Measurements from ENCODE around the gene ANKFY1.

The ANKFY1 gene

DNA sequence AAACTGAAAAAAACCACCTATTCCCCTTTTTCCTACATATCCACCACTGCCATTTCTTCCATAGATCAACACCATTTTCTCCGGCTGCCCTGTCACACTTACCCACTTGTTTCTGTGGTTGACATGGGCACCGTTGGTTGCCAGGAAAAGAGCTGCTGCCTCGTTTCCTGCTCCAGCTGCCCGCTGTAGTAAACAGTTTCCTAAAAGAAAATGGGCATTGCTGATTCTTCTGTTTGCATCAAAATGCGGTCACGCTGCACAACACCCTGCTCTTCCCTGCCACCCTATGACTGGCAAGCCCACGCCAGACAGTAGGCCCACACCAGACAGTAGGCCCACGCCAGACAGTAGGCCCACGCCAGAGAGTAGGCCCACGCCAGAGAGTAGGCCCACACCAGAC lies 74.5 kb downstream of the ANKFY1 start:
- TF ChIP-seq, protein P1, sequence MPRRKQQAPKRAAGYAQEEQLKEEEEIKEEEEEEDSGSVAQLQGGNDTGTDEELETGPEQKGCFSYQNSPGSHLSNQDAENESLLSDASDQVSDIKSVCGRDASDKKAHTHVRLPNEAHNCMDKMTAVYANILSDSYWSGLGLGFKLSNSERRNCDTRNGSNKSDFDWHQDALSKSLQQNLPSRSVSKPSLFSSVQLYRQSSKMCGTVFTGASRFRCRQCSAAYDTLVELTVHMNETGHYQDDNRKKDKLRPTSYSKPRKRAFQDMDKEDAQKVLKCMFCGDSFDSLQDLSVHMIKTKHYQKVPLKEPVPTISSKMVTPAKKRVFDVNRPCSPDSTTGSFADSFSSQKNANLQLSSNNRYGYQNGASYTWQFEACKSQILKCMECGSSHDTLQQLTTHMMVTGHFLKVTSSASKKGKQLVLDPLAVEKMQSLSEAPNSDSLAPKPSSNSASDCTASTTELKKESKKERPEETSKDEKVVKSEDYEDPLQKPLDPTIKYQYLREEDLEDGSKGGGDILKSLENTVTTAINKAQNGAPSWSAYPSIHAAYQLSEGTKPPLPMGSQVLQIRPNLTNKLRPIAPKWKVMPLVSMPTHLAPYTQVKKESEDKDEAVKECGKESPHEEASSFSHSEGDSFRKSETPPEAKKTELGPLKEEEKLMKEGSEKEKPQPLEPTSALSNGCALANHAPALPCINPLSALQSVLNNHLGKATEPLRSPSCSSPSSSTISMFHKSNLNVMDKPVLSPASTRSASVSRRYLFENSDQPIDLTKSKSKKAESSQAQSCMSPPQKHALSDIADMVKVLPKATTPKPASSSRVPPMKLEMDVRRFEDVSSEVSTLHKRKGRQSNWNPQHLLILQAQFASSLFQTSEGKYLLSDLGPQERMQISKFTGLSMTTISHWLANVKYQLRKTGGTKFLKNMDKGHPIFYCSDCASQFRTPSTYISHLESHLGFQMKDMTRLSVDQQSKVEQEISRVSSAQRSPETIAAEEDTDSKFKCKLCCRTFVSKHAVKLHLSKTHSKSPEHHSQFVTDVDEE (CRISPR knock-in tag; IDR thresholded peaks at IDR 0.05): no peak
- TF ChIP-seq GLIS3 (CRISPR knock-in tag; IDR thresholded peaks at IDR 0.05): no peak
- TF ChIP-seq, protein P2, sequence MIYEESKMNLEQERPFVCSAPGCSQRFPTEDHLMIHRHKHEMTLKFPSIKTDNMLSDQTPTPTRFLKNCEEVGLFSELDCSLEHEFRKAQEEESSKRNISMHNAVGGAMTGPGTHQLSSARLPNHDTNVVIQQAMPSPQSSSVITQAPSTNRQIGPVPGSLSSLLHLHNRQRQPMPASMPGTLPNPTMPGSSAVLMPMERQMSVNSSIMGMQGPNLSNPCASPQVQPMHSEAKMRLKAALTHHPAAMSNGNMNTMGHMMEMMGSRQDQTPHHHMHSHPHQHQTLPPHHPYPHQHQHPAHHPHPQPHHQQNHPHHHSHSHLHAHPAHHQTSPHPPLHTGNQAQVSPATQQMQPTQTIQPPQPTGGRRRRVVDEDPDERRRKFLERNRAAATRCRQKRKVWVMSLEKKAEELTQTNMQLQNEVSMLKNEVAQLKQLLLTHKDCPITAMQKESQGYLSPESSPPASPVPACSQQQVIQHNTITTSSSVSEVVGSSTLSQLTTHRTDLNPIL (CRISPR knock-in tag; IDR thresholded peaks at IDR 0.05; ENCODE audit: low read depth): no peak
- TF ChIP-seq, protein P3, sequence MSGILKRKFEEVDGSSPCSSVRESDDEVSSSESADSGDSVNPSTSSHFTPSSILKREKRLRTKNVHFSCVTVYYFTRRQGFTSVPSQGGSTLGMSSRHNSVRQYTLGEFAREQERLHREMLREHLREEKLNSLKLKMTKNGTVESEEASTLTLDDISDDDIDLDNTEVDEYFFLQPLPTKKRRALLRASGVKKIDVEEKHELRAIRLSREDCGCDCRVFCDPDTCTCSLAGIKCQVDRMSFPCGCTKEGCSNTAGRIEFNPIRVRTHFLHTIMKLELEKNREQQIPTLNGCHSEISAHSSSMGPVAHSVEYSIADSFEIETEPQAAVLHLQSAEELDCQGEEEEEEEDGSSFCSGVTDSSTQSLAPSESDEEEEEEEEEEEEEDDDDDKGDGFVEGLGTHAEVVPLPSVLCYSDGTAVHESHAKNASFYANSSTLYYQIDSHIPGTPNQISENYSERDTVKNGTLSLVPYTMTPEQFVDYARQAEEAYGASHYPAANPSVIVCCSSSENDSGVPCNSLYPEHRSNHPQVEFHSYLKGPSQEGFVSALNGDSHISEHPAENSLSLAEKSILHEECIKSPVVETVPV (CRISPR knock-in tag; IDR thresholded peaks at IDR 0.05): no peak
- TF ChIP-seq SNAI2 (CRISPR knock-in tag; IDR thresholded peaks at IDR 0.05): no peak
- TF ChIP-seq, protein P4, sequence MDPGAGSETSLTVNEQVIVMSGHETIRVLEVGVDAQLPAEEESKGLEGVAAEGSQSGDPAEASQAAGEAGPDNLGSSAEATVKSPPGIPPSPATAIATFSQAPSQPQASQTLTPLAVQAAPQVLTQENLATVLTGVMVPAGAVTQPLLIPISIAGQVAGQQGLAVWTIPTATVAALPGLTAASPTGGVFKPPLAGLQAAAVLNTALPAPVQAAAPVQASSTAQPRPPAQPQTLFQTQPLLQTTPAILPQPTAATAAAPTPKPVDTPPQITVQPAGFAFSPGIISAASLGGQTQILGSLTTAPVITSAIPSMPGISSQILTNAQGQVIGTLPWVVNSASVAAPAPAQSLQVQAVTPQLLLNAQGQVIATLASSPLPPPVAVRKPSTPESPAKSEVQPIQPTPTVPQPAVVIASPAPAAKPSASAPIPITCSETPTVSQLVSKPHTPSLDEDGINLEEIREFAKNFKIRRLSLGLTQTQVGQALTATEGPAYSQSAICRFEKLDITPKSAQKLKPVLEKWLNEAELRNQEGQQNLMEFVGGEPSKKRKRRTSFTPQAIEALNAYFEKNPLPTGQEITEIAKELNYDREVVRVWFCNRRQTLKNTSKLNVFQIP (CRISPR knock-in tag; IDR thresholded peaks at IDR 0.05; ENCODE audit: borderline replicate concordance, low read depth): no peak
- TF ChIP-seq RARB (CRISPR knock-in tag; IDR thresholded peaks at IDR 0.05): no peak
- no peak for TF ChIP-seq ARNTL (CRISPR knock-in tag; IDR thresholded peaks at IDR 0.05; ENCODE audit: borderline replicate concordance, low read depth)
- no peak for TF ChIP-seq ZNF8 (CRISPR knock-in tag; IDR thresholded peaks at IDR 0.05)
- TF ChIP-seq TOX (CRISPR knock-in tag; IDR thresholded peaks at IDR 0.05; ENCODE audit: borderline replicate concordance): no peak
- TF ChIP-seq, protein P5, sequence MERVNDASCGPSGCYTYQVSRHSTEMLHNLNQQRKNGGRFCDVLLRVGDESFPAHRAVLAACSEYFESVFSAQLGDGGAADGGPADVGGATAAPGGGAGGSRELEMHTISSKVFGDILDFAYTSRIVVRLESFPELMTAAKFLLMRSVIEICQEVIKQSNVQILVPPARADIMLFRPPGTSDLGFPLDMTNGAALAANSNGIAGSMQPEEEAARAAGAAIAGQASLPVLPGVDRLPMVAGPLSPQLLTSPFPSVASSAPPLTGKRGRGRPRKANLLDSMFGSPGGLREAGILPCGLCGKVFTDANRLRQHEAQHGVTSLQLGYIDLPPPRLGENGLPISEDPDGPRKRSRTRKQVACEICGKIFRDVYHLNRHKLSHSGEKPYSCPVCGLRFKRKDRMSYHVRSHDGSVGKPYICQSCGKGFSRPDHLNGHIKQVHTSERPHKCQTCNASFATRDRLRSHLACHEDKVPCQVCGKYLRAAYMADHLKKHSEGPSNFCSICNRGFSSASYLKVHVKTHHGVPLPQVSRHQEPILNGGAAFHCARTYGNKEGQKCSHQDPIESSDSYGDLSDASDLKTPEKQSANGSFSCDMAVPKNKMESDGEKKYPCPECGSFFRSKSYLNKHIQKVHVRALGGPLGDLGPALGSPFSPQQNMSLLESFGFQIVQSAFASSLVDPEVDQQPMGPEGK (CRISPR knock-in tag; IDR thresholded peaks at IDR 0.05; ENCODE audit: borderline replicate concordance): no peak
- TF ChIP-seq ZFP3 (CRISPR knock-in tag; IDR thresholded peaks at IDR 0.05): no peak
- TF ChIP-seq ESRRG (CRISPR knock-in tag; IDR thresholded peaks at IDR 0.05): no peak

DNA sequence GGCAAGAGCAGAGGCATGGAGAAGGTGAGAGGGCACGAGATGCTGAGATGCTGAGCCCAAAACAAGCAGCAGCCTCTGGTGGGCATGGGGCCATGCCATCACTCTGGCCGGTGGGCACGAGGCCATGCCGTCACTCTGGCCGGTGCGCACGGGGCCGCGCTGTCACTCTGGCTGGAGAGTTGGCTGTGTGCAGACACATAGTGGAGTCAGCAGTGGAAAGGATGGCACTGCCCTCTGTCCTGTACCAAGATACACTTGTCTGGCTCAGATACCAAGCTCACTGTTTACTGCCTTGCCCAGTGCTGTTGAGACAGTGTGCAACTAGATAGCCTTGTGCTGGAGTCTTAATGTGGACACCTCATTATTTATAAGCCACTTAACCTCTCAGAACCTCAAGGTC lies 75.7 kb downstream of the ANKFY1 start:
- TF ChIP-seq OSR1 (CRISPR knock-in tag; IDR thresholded peaks at IDR 0.05) (no peak), RARB (CRISPR knock-in tag; IDR thresholded peaks at IDR 0.05) (no peak), CSDC2 (CRISPR knock-in tag; IDR thresholded peaks at IDR 0.05) (no peak), ZNF565 (CRISPR knock-in tag; conservative IDR thresholded peaks at IDR 0.05; ENCODE audit: low read depth) (no peak), ESRRG (CRISPR knock-in tag; IDR thresholded peaks at IDR 0.05) (no peak), ZNF8 (CRISPR knock-in tag; IDR thresholded peaks at IDR 0.05) (no peak), ARNTL (CRISPR knock-in tag; IDR thresholded peaks at IDR 0.05; ENCODE audit: borderline replicate concordance, low read depth) (no peak), TCF4 (CRISPR knock-in tag; IDR thresholded peaks at IDR 0.05; ENCODE audit: borderline replicate concordance) (no peak), TOX (CRISPR knock-in tag; IDR thresholded peaks at IDR 0.05; ENCODE audit: borderline replicate concordance) (no peak), SNAI2 (CRISPR knock-in tag; IDR thresholded peaks at IDR 0.05) (no peak), BACH2 (CRISPR knock-in tag; IDR thresholded peaks at IDR 0.05; ENCODE audit: borderline replicate concordance) (no peak), PPARA (CRISPR knock-in tag; IDR thresholded peaks at IDR 0.05; ENCODE audit: borderline replicate concordance) (no peak), ZFP30 (CRISPR knock-in tag; IDR thresholded peaks at IDR 0.05) (no peak), ISL1 (CRISPR knock-in tag; IDR thresholded peaks at IDR 0.05) (no peak), ZC3H10 (CRISPR knock-in tag; IDR thresholded peaks at IDR 0.05) (no peak)
- TF ChIP-seq, protein P2 (CRISPR knock-in tag; IDR thresholded peaks at IDR 0.05; ENCODE audit: low read depth): no peak
- TF ChIP-seq, protein P1 (CRISPR knock-in tag; IDR thresholded peaks at IDR 0.05): no peak
- TF ChIP-seq, protein P4 (CRISPR knock-in tag; IDR thresholded peaks at IDR 0.05; ENCODE audit: borderline replicate concordance, low read depth): no peak
- ATAC-seq: no peak

More for the DNA sequence above, 74.5 kb downstream of the ANKFY1 start:
- ATAC-seq: no peak

All from SK-N-SH treated with all-trans-retinoic acid at 6 μM for 48 hours (cell line).